Type B pancreatic cell (in vitro differentiated cells): ENCODE results near the gene SLC6A13. TPM values are rescaled to one million over a fixed set of nuclear protein-coding genes. Genes with fewer than 3 reads are reported as not detected.

Source experiments
- DNase-seq: peaks from one replicate; pipeline ENCODE4 v3.0.0; 2021; ENCODE audit warnings: mixed read lengths; ENCODE audit not compliant: unreplicated experiment; ENCODE audit errors: extremely low spot score
- H3K27ac Mint-ChIP-seq: 2 replicates; pipeline ENCODE4 v1.8.0; 2021; ENCODE audit warnings: mild to moderate bottlenecking, mixed read lengths
- H3K27me3 Mint-ChIP-seq: 2 replicates; pipeline ENCODE4 v1.8.0; 2021; ENCODE audit warnings: mixed read lengths
- H3K36me3 Mint-ChIP-seq: 2 replicates; pipeline ENCODE4 v1.8.0; 2021; ENCODE audit warnings: mixed read lengths
- H3K4me1 Mint-ChIP-seq: one replicate; pipeline ENCODE4 v1.8.0; 2021; ENCODE audit warnings: mixed read lengths; ENCODE audit not compliant: unreplicated experiment
- H3K4me3 Mint-ChIP-seq: 2 replicates; pipeline ENCODE4 v1.8.0; 2021; ENCODE audit warnings: mild to moderate bottlenecking, mixed read lengths
- H3K9me3 Mint-ChIP-seq: 2 replicates; pipeline ENCODE4 v1.8.0; 2021; ENCODE audit warnings: mixed read lengths
- total RNA-seq: library from RNA; stranded (reverse); gene quantifications from 2 replicates; pipeline ENCODE4 v1.2.1, GENCODE V29; 2021; ENCODE audit warnings: low replicate concordance
- TF ChIP-seq, protein P1 (sequence below): fragments of 200-600 bp; sonication (generic); conservative IDR thresholded peaks from 2 replicates; pipeline ENCODE4 v1.5.0; 2021; ENCODE audit warnings: antibody characterized with exemption, mild to moderate bottlenecking

Gene SLC6A13
- total RNA-seq, 1 donor from 2014 or later = 7.0 TPM

DNA sequence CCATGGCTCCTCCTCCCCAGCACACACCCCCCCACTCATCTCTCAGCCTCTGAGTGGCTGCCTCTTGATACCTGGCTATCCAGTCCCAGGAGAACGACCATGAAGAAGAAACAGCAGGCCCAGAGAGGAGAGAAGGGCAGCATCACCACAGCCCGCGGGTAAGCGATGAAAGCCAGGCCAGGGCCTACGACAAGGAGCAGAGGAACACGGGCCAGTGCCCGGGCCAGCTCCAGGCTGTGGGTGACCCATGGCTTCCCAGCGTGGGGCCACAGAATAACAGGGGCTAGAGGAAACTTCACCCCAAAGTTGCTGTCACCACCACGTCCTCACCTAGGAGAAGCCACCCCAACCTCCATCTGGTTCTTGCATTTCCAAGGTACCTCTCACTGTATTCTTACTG is 38.3 kb downstream of the SLC6A13 start:
- no peak for DNase-seq
- H3K4me3 Mint-ChIP-seq = no peak overlapping the region
- TF ChIP-seq, protein P1, sequence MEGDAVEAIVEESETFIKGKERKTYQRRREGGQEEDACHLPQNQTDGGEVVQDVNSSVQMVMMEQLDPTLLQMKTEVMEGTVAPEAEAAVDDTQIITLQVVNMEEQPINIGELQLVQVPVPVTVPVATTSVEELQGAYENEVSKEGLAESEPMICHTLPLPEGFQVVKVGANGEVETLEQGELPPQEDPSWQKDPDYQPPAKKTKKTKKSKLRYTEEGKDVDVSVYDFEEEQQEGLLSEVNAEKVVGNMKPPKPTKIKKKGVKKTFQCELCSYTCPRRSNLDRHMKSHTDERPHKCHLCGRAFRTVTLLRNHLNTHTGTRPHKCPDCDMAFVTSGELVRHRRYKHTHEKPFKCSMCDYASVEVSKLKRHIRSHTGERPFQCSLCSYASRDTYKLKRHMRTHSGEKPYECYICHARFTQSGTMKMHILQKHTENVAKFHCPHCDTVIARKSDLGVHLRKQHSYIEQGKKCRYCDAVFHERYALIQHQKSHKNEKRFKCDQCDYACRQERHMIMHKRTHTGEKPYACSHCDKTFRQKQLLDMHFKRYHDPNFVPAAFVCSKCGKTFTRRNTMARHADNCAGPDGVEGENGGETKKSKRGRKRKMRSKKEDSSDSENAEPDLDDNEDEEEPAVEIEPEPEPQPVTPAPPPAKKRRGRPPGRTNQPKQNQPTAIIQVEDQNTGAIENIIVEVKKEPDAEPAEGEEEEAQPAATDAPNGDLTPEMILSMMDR = no peak
- peaks cover 39% of the 10 kb centered on the region for H3K27me3 Mint-ChIP-seq
- H3K4me1 Mint-ChIP-seq = peaks cover 4% of the 10 kb centered on the region
- no peaks in the 10 kb centered on the region for H3K9me3 Mint-ChIP-seq
- H3K36me3 Mint-ChIP-seq = no peaks in the 10 kb centered on the region
- no peak overlapping the region for H3K27ac Mint-ChIP-seq

DNA sequence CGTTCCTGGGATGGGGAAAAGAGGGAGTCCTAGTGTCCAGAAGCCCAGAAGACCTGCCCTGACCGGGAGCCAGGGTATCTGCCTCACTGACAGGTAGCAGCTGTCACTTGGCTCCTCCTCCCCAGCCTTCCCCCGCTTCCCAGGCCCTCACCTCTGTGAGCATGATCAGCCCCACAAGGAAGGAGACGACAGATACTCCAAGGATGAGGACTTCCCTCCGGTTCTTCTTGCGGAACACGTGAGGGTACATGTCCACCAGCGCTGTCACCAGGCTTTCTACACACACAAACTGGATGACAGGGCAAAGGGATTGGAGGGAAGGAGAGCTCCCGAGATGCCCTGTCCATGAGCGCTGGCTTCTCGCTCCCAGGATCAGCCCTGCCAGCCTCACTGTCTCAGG is 38.8 kb downstream of the SLC6A13 start:
- no peak for DNase-seq
- H3K27ac Mint-ChIP-seq = no peak overlapping the region
- H3K27me3 Mint-ChIP-seq = peaks cover 39% of the 10 kb centered on the region
- H3K4me3 Mint-ChIP-seq = no peak overlapping the region
- TF ChIP-seq, protein P1 = no peak
- H3K4me1 Mint-ChIP-seq = peaks cover 3% of the 10 kb centered on the region
- no peaks in the 10 kb centered on the region for H3K36me3 Mint-ChIP-seq
- no peaks in the 10 kb centered on the region for H3K9me3 Mint-ChIP-seq

DNA sequence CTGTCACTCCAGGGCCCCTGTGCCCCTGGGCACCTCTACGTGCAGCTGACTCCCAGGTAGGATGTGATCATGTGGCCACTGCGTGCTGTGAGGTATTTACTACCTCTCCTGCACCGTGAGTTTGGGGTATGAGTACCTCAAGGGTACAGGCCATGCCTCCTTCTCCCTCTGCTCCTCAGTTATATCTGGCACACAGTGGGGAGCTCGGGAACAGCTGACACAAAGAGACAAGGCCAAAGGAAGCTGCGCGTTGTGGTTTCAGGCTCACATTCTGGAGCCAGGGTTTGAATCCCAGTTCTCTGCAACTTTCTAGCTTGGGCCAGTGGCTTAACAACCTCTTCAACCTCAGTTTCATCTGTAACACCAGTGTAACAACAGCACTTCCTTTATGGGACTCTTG is 40.9 kb downstream of the SLC6A13 start:
- H3K4me3 Mint-ChIP-seq = no peak overlapping the region
- peaks cover 27% of the 10 kb centered on the region for H3K27me3 Mint-ChIP-seq
- no peak for DNase-seq
- H3K4me1 Mint-ChIP-seq = no peaks in the 10 kb centered on the region
- no peak overlapping the region for H3K27ac Mint-ChIP-seq
- no peaks in the 10 kb centered on the region for H3K36me3 Mint-ChIP-seq
- TF ChIP-seq, protein P1 = no peak
- no peaks in the 10 kb centered on the region for H3K9me3 Mint-ChIP-seq

GRCh38 chr12:220946-221550 is 41.6 kb downstream of the SLC6A13 start:
- no peak overlapping the region for H3K27ac Mint-ChIP-seq
- no peak for DNase-seq
- H3K4me1 Mint-ChIP-seq = no peaks in the 10 kb centered on the region
- H3K36me3 Mint-ChIP-seq = no peaks in the 10 kb centered on the region
- TF ChIP-seq, protein P1 = no peak
- H3K27me3 Mint-ChIP-seq = peaks cover 29% of the 10 kb centered on the region
- H3K4me3 Mint-ChIP-seq = no peak overlapping the region
- H3K9me3 Mint-ChIP-seq = no peaks in the 10 kb centered on the region

GRCh38 chr12:220491-220890 is 42.1 kb downstream of the SLC6A13 start:
- TF ChIP-seq, protein P1 = no peak
- Mint-ChIP-seq H3K4me3 (no peak overlapping the region), H3K27ac (no peak overlapping the region), H3K4me1 (no peaks in the 10 kb centered on the region), H3K9me3 (no peaks in the 10 kb centered on the region), H3K27me3 (peaks cover 26% of the 10 kb centered on the region), H3K36me3 (no peaks in the 10 kb centered on the region)
- DNase-seq = no peak
